HEK293 (cell line): ENCODE data around the gene SRSF5.

Experiments
- CTCF ChIA-PET: fragments of 350-600 bp; formaldehyde crosslinking; extraction: SDS; loops from one replicate; lab custom pipeline; 2021; ENCODE audit warnings: antibody characterized with exemption; lab: Yijun Ruan, JAX
- POLR2A ChIA-PET: fragments of 300-600 bp; formaldehyde crosslinking; extraction: SDS; loops from one replicate; lab custom pipeline; 2020; ENCODE audit warnings: antibody characterized with exemption, inconsistent platforms; lab: Yijun Ruan, JAX
- H3K27ac ChIP-seq: fragments of 200-500 bp; sonication (Bioruptor generic); 2 replicates; pipeline ENCODE4 v1.5.1; 2014; ENCODE audit warnings: low read depth, low read length, control low read depth, inconsistent platforms; ENCODE audit errors: extremely low read depth
- H3K36me3 ChIP-seq, 2 experiments: fragments of 200-500 bp in 1 of 2; sonication (Bioruptor generic) in 1 of 2; 1 replicate in 1 of 2; 2 replicates in 1 of 2; pipeline ENCODE4 v1.5.1; 2014 to 2017; ENCODE audit warnings: inconsistent platforms in 2 of 2, low read length in 2 of 2; ENCODE audit not compliant: control insufficient read depth in 2 of 2, insufficient read depth in 1 of 2
- H3K4me1 ChIP-seq: fragments of 200-500 bp; sonication (Bioruptor generic); 2 replicates; pipeline ENCODE4 v1.5.1; 2014; ENCODE audit warnings: mild to moderate bottlenecking, low read length, inconsistent platforms; ENCODE audit not compliant: control insufficient read depth, insufficient read depth
- H3K4me3 ChIP-seq: 2 replicates; pipeline ENCODE4 v1.5.1; 2011; ENCODE audit warnings: low read depth, mild to moderate bottlenecking, control low read depth, low read length, moderate library complexity
- H3K9me3 ChIP-seq: fragments of 200-500 bp; sonication (Bioruptor generic); 2 replicates; pipeline ENCODE4 v1.5.1; 2014; ENCODE audit warnings: low read depth, low read length, inconsistent platforms; ENCODE audit not compliant: control insufficient read depth, insufficient read depth
- BCL11B ChIP-seq: fragments of 450-650 bp; formaldehyde crosslinking; IDR thresholded peaks from 2 replicates; pipeline ENCODE4 v1.5.1; 2016; ENCODE audit warnings: low read depth, missing biosample characterization, missing genetic modification characterization
- EGR2 ChIP-seq: fragments of 450-650 bp; formaldehyde crosslinking; IDR thresholded peaks from 2 replicates; pipeline ENCODE4 v1.5.1; 2016; ENCODE audit warnings: low read depth, missing biosample characterization, missing genetic modification characterization
- KLF1 ChIP-seq: fragments of 450-650 bp; formaldehyde crosslinking; IDR thresholded peaks from 2 replicates; pipeline ENCODE4 v1.5.1; 2016; ENCODE audit warnings: missing biosample characterization, missing genetic modification characterization
- KLF16 ChIP-seq: fragments of 450-650 bp; formaldehyde crosslinking; IDR thresholded peaks from 2 replicates; pipeline ENCODE4 v1.5.1; 2017; ENCODE audit warnings: missing biosample characterization, missing genetic modification characterization
- KLF8 ChIP-seq: fragments of 450-650 bp; formaldehyde crosslinking; IDR thresholded peaks from 2 replicates; pipeline ENCODE4 v1.5.1; 2016; ENCODE audit warnings: missing biosample characterization, missing genetic modification characterization
- MEIS1 ChIP-seq: sonication (generic); formaldehyde crosslinking; IDR thresholded peaks from 2 replicates; pipeline ENCODE4 v1.8.1; 2022; ENCODE audit warnings: missing genetic modification reagents, mild to moderate bottlenecking, borderline replicate concordance
- OVOL3 ChIP-seq: fragments of 450-650 bp; formaldehyde crosslinking; IDR thresholded peaks from 2 replicates; pipeline ENCODE4 v1.5.1; 2016; ENCODE audit warnings: missing biosample characterization, missing genetic modification characterization
- SCRT2 ChIP-seq: fragments of 450-650 bp; formaldehyde crosslinking; IDR thresholded peaks from 2 replicates; pipeline ENCODE4 v1.5.1; 2016; ENCODE audit warnings: missing biosample characterization, missing genetic modification characterization
- SP2 ChIP-seq: fragments of 450-650 bp; formaldehyde crosslinking; IDR thresholded peaks from 2 replicates; pipeline ENCODE4 v1.5.1; 2016; ENCODE audit warnings: missing biosample characterization, missing genetic modification characterization
- YY2 ChIP-seq: fragments of 450-650 bp; formaldehyde crosslinking; IDR thresholded peaks from 2 replicates; pipeline ENCODE4 v1.5.1; 2016; ENCODE audit warnings: missing biosample characterization, missing genetic modification characterization
- ZBTB48 ChIP-seq: fragments of 450-650 bp; formaldehyde crosslinking; IDR thresholded peaks from 2 replicates; pipeline ENCODE4 v1.5.1; 2016; ENCODE audit warnings: missing biosample characterization, missing genetic modification characterization
- ZNF169 ChIP-seq: fragments of 450-650 bp; formaldehyde crosslinking; IDR thresholded peaks from 2 replicates; pipeline ENCODE4 v1.5.1; 2016; ENCODE audit warnings: missing biosample characterization, missing genetic modification characterization
- ZNF2 ChIP-seq: fragments of 450-650 bp; formaldehyde crosslinking; IDR thresholded peaks from 2 replicates; pipeline ENCODE4 v1.5.1; 2016; ENCODE audit warnings: missing biosample characterization, missing genetic modification characterization
- ZNF223 ChIP-seq: fragments of 450-650 bp; formaldehyde crosslinking; IDR thresholded peaks from 2 replicates; pipeline ENCODE4 v1.5.1; 2016; ENCODE audit warnings: missing biosample characterization, missing genetic modification characterization
- ZNF311 ChIP-seq: fragments of 450-650 bp; formaldehyde crosslinking; IDR thresholded peaks from 2 replicates; pipeline ENCODE4 v1.5.1; 2017; ENCODE audit warnings: missing biosample characterization, missing genetic modification characterization, borderline replicate concordance
- ZNF341 ChIP-seq: fragments of 450-650 bp; formaldehyde crosslinking; IDR thresholded peaks from 2 replicates; pipeline ENCODE4; 2016; ENCODE audit warnings: low read depth, missing biosample characterization, missing genetic modification characterization
- ZNF394 ChIP-seq: fragments of 450-650 bp; formaldehyde crosslinking; IDR thresholded peaks from 2 replicates; pipeline ENCODE4 v1.5.1; 2016; ENCODE audit warnings: missing biosample characterization, missing genetic modification characterization, mild to moderate bottlenecking, moderate library complexity, borderline replicate concordance
- ZNF423 ChIP-seq: fragments of 450-650 bp; formaldehyde crosslinking; IDR thresholded peaks from 2 replicates; pipeline ENCODE4 v1.5.1; 2016; ENCODE audit warnings: missing biosample characterization, missing genetic modification characterization
- ZNF530 ChIP-seq: fragments of 450-650 bp; formaldehyde crosslinking; IDR thresholded peaks from 2 replicates; pipeline ENCODE4 v1.5.1; 2016; ENCODE audit warnings: low read depth, missing biosample characterization, missing genetic modification characterization
- ZNF544 ChIP-seq: fragments of 450-650 bp; formaldehyde crosslinking; IDR thresholded peaks from 2 replicates; pipeline ENCODE4 v1.5.0; 2017; ENCODE audit warnings: missing biosample characterization, missing genetic modification characterization
- ZNF548 ChIP-seq: fragments of 450-650 bp; formaldehyde crosslinking; IDR thresholded peaks from 2 replicates; pipeline ENCODE4 v1.5.1; 2016; ENCODE audit warnings: missing biosample characterization, missing genetic modification characterization
- ZNF571 ChIP-seq: fragments of 450-650 bp; formaldehyde crosslinking; IDR thresholded peaks from 2 replicates; pipeline ENCODE4 v1.5.0; 2017; ENCODE audit warnings: missing biosample characterization, missing genetic modification characterization
- ZNF76 ChIP-seq: fragments of 450-650 bp; formaldehyde crosslinking; IDR thresholded peaks from 2 replicates; pipeline ENCODE4; 2016; ENCODE audit warnings: low read depth, missing biosample characterization, missing genetic modification characterization, borderline replicate concordance
- ZNF768 ChIP-seq: fragments of 450-650 bp; formaldehyde crosslinking; IDR thresholded peaks from 2 replicates; pipeline ENCODE4 v1.5.1; 2018; ENCODE audit warnings: missing biosample characterization, mild to moderate bottlenecking, missing genetic modification characterization
- ZNF791 ChIP-seq: fragments of 450-650 bp; formaldehyde crosslinking; IDR thresholded peaks from 2 replicates; pipeline ENCODE4 v1.5.1; 2016; ENCODE audit warnings: missing biosample characterization, missing genetic modification characterization
- TF ChIP-seq, protein P1 (sequence below): fragments of 450-650 bp; formaldehyde crosslinking; IDR thresholded peaks from 2 replicates; pipeline ENCODE4 v1.5.1; 2016; ENCODE audit warnings: missing biosample characterization, missing genetic modification characterization
- TF ChIP-seq, protein P2 (sequence below): fragments of 450-650 bp; formaldehyde crosslinking; IDR thresholded peaks from 2 replicates; pipeline ENCODE4 v1.5.1; 2017; ENCODE audit warnings: missing biosample characterization, missing genetic modification characterization

Gene SRSF5

GRCh38 chr14:69767369-69767999 is 542 bp downstream of the SRSF5 start (continued):
- 0 out of 2 replicates have a peak, but pooled peaks have one; percentile 4 for TF ChIP-seq ZNF423
- TF ChIP-seq ZNF394 = no peak
- no peak; the same call in 1 of the 2 replicates for TF ChIP-seq KLF8 (tag by site-specific recombination)
- peak; percentile 63; the same call in 1 of the 2 replicates for TF ChIP-seq ZNF341 (tag by site-specific recombination)
- TF ChIP-seq ZNF791 (tag by site-specific recombination) = no peak
- TF ChIP-seq ZNF223 (tag by site-specific recombination) = no peak
- TF ChIP-seq MEIS1 (CRISPR knock-in tag) = no peak
- no peak for TF ChIP-seq ZNF2 (tag by site-specific recombination)
- TF ChIP-seq, protein P1, sequence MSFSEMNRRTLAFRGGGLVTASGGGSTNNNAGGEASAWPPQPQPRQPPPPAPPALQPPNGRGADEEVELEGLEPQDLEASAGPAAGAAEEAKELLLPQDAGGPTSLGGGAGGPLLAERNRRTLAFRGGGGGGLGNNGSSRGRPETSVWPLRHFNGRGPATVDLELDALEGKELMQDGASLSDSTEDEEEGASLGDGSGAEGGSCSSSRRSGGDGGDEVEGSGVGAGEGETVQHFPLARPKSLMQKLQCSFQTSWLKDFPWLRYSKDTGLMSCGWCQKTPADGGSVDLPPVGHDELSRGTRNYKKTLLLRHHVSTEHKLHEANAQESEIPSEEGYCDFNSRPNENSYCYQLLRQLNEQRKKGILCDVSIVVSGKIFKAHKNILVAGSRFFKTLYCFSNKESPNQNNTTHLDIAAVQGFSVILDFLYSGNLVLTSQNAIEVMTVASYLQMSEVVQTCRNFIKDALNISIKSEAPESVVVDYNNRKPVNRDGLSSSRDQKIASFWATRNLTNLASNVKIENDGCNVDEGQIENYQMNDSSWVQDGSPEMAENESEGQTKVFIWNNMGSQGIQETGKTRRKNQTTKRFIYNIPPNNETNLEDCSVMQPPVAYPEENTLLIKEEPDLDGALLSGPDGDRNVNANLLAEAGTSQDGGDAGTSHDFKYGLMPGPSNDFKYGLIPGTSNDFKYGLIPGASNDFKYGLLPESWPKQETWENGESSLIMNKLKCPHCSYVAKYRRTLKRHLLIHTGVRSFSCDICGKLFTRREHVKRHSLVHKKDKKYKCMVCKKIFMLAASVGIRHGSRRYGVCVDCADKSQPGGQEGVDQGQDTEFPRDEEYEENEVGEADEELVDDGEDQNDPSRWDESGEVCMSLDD (tag by site-specific recombination) = peak; percentile 55; the same call in 1 of the 2 replicates
- peak; percentile 29; the same call in 1 of the 2 replicates for TF ChIP-seq ZNF76 (tag by site-specific recombination)
- TF ChIP-seq BCL11B (tag by site-specific recombination) = no peak
- peak; percentile 62 for TF ChIP-seq ZBTB48
- TF ChIP-seq ZNF548 (tag by site-specific recombination) = no peak
- peak; percentile 82 for TF ChIP-seq YY2 (tag by site-specific recombination)
- TF ChIP-seq EGR2 (tag by site-specific recombination) = peak; percentile 79
- TF ChIP-seq KLF1 (tag by site-specific recombination) = peak; percentile 48; the same call in 1 of the 2 replicates
- TF ChIP-seq, protein P2, sequence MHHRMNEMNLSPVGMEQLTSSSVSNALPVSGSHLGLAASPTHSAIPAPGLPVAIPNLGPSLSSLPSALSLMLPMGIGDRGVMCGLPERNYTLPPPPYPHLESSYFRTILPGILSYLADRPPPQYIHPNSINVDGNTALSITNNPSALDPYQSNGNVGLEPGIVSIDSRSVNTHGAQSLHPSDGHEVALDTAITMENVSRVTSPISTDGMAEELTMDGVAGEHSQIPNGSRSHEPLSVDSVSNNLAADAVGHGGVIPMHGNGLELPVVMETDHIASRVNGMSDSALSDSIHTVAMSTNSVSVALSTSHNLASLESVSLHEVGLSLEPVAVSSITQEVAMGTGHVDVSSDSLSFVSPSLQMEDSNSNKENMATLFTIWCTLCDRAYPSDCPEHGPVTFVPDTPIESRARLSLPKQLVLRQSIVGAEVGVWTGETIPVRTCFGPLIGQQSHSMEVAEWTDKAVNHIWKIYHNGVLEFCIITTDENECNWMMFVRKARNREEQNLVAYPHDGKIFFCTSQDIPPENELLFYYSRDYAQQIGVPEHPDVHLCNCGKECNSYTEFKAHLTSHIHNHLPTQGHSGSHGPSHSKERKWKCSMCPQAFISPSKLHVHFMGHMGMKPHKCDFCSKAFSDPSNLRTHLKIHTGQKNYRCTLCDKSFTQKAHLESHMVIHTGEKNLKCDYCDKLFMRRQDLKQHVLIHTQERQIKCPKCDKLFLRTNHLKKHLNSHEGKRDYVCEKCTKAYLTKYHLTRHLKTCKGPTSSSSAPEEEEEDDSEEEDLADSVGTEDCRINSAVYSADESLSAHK (tag by site-specific recombination) = no peak
- TF ChIP-seq ZNF530 (tag by site-specific recombination) = no peak
- TF ChIP-seq KLF16 = peak; percentile 25; the same call in 1 of the 2 replicates

DNA sequence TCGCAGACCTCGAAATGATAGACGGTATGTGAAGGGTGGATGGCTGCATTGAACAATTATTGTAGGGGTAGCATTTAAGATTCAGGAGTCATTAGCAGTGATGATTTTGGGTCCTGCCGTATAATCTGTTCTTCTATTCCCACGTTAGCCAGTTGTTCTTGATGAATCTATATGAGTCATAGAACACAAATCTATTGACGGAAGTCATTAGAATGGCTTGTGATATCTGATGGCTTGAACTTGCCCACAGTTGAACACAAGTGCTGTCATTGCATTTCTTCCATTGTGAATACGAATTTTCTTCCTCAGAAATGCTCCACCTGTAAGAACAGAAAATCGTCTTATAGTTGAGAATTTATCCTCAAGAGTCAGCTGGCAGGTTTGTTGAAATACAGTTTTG is 1.9 kb downstream of the SRSF5 start:
- peak overlapping the region; percentile 97 for H3K4me3 ChIP-seq
- ChIA-PET CTCF (interaction anchor here (0.6 kb wide), 1 partner anchor 13 kb away, joined by 3 read pairs; no protein-coding TSS in a partner anchor), POLR2A (no interaction called here)
- TF ChIP-seq ZNF571 (tag by site-specific recombination) (no peak), ZNF169 (tag by site-specific recombination) (no peak), ZNF768 (no peak), OVOL3 (tag by site-specific recombination) (no peak), ZNF311 (no peak), ZNF544 (tag by site-specific recombination) (no peak), SCRT2 (tag by site-specific recombination) (no peak), SP2 (tag by site-specific recombination) (no peak)
- no peaks in the 10 kb centered on the region; the same call in 1 of the 2 replicates for H3K4me1 ChIP-seq
- H3K36me3 ChIP-seq = peaks cover 54 to 62% of the 10 kb centered on the region in 2 experiments
- H3K27ac ChIP-seq = no peak overlapping the region
- H3K9me3 ChIP-seq = no peaks in the 10 kb centered on the region
